Stomach (tissue), 9 donors: ENCODE results near the gene BSN. TPM values are rescaled to one million over a fixed set of nuclear protein-coding genes. Genes with fewer than 3 reads are reported as not detected.
A peak's percentile ranks its signal among the peaks of the same experiment; 100 is the strongest.

ENCODE experiments used
- DNase-seq, 2 donors: peaks; one replicate each; pipeline versions ENCODE4 v3.0.0 to v3.0.0-alpha.2; 2013 to 2019
- H3K27ac ChIP-seq, 5 donors: fragments of 200-600 bp in 4 of 5; sonication (generic) in 4 of 5; one replicate each; pipeline ENCODE4 v1.5.1; 2013 to 2019; ENCODE audit warnings: mild to moderate bottlenecking in 1 of 5, moderate library complexity in 1 of 5
- H3K27me3 ChIP-seq, 3 donors: fragments of 200-600 bp; sonication (generic); one replicate each; pipeline ENCODE4 v1.5.1; 2017 to 2019; ENCODE audit warnings: mixed run types in 1 of 3
- H3K36me3 ChIP-seq, 4 donors: fragments of 200-600 bp; sonication (generic); 1 replicate in 3 of 4; 2 replicates in 1 of 4; pipeline ENCODE4 v1.5.1; 2016 to 2019
- H3K4me1 ChIP-seq, 4 donors: fragments of 200-600 bp; sonication (generic); one replicate each; pipeline ENCODE4 v1.5.1; 2016 to 2019
- H3K4me3 ChIP-seq, 4 donors: fragments of 200-600 bp; sonication (generic) in 3 of 4; one replicate each; pipeline ENCODE4 v1.5.1; 2016 to 2019; ENCODE audit warnings: mild to moderate bottlenecking in 1 of 4
- H3K9me3 ChIP-seq, 4 donors: fragments of 200-600 bp; sonication (generic); one replicate each; pipeline ENCODE4 v1.5.1; 2016 to 2019
- CTCF ChIP-seq, 7 experiments: fragments of 450-650 bp in 4 of 7; fragments of 200-600 bp in 3 of 7; sonication (generic) in 3 of 7; IDR thresholded peaks; one replicate each; pipeline ENCODE4 v1.5.1; 2016 to 2019; ENCODE audit warnings: antibody characterized with exemption in 7 of 7, control low read depth in 2 of 7, mild to moderate bottlenecking in 1 of 7
- EP300 ChIP-seq: sonication (generic); formaldehyde crosslinking; IDR thresholded peaks from one replicate; pipeline ENCODE4 v1.6.1; 2017; ENCODE audit warnings: antibody characterized with exemption
- POLR2A ChIP-seq, 4 donors: fragments of 450-650 bp; IDR thresholded peaks; one replicate each; pipeline ENCODE4 v1.6.1; 2016; ENCODE audit warnings: antibody characterized with exemption in 4 of 4, control low read depth in 2 of 4, mild to moderate bottlenecking in 1 of 4, moderate library complexity in 1 of 4
- POLR2AphosphoS5 ChIP-seq, 3 donors: sonication (generic); formaldehyde crosslinking; IDR thresholded peaks; one replicate each; pipeline ENCODE4 v1.6.1; 2016; ENCODE audit warnings: antibody characterized with exemption in 3 of 3
- WGBS, 5 donors: extraction: QIAGEN DNeasy Blood & Tissue Kit in 3 of 5; methylation state at CpG; one replicate each; pipeline versions ENCODE4 v1.1.5 to v1.1.7; 2013 to 2018; 5-methylcytosine and 5-hydroxymethylcytosine counted together
- intact Hi-C: fragments of 100-400 bp; cut with DNase I; formaldehyde crosslinking; loops from one replicate; pipeline ENCODE4 v1.15.1; 2023; ENCODE audit warnings: low total_unique reads
- polyA plus RNA-seq, 3 donors: library from polyadenylated mRNA; stranded (reverse); fragments of 200-250 nt; gene quantifications; one replicate each; pipeline ENCODE4 v1.2.3, GENCODE V29; 2013
- total RNA-seq, 5 donors: library from RNA; depleted of rRNA; stranded (reverse); fragments of >200 nt; gene quantifications; one replicate each; pipeline versions ENCODE4 v1.1.0 to v1.2.3, GENCODE V29; 2014 to 2016
- donor health status: healthy with polysubstance abuse.
- donor health status: Bipolar disorder and iron deficiency.
- donor health status: healthy.

Gene BSN
- total and polyA plus RNA-seq, 8 donors = 0.03 to 4.5 (median 0.77) TPM; not detected in 2

- intact Hi-C loops = no loop called here
- peaks cover 12 to 50% (median 21%) of the 10 kb centered on the region in 4 donors for H3K4me1 ChIP-seq
- H3K36me3 ChIP-seq = peaks cover 18 to 37% (median 35%) of the 10 kb centered on the region in 4 donors
- H3K9me3 ChIP-seq = no peaks in the 10 kb centered on the region
- DNase-seq = no peak
- no peaks in the 10 kb centered on the region for H3K27me3 ChIP-seq
- TF ChIP-seq EP300 = no peak
- TF ChIP-seq POLR2A (IDR thresholded peaks at IDR 0.05) = no peak
- no peak for TF ChIP-seq CTCF (IDR thresholded peaks at IDR 0.05)
- no peak for TF ChIP-seq POLR2AphosphoS5 (IDR thresholded peaks at IDR 0.05)
- no peak overlapping the region for H3K27ac ChIP-seq
- 25 to 43% (median 32%) methylated on average over 2 of the region's 2 CpGs for WGBS, 5 donors
- H3K4me3 ChIP-seq = no peak overlapping the region
Measured at GRCh38 chr3:49509028-49509561, 45.2 kb upstream of the BSN start.

GRCh38 chr3:49511639-49512038 is 42.6 kb upstream of the BSN start:
- Histone ChIP-seq H3K4me3 (no peak overlapping the region), H3K4me1 (peaks cover 13 to 53% (median 23%) of the 10 kb centered on the region in 4 donors), H3K27ac (no peak overlapping the region), H3K9me3 (no peaks in the 10 kb centered on the region), H3K36me3 (peaks cover 23 to 61% (median 57%) of the 10 kb centered on the region in 4 donors), H3K27me3 (no peaks in the 10 kb centered on the region)
- TF ChIP-seq CTCF (IDR thresholded peaks at IDR 0.05) (no peak), POLR2AphosphoS5 (IDR thresholded peaks at IDR 0.05) (no peak)
- WGBS, 5 donors = 68 to 90% (median 75%) methylated on average over 2 of the region's 2 CpGs
- intact Hi-C loops = no loop called here
- DNase-seq = no peak

- peak in 1 of 2 donors; percentile 46 for DNase-seq
- peak overlapping the region; percentile 7 to 66 (median 49) for H3K27ac ChIP-seq
- peaks cover 30 to 73% (median 68%) of the 10 kb centered on the region in 4 donors for H3K36me3 ChIP-seq
- H3K27me3 ChIP-seq = no peaks in the 10 kb centered on the region
- TF ChIP-seq CTCF (IDR thresholded peaks at IDR 0.05) (no peak), POLR2A (IDR thresholded peaks at IDR 0.05) (no peak), POLR2AphosphoS5 (IDR thresholded peaks at IDR 0.05) (no peak), EP300 (no peak)
- H3K9me3 ChIP-seq = no peaks in the 10 kb centered on the region
- H3K4me3 ChIP-seq = no peak overlapping the region
- 30 to 94% (median 67%) methylated on average over 1 of the region's 1 CpG for WGBS, 5 donors
- peaks cover 13 to 49% (median 24%) of the 10 kb centered on the region in 4 donors for H3K4me1 ChIP-seq
- intact Hi-C loops = no loop called here
Measured at GRCh38 chr3:49512781-49513355, 41.4 kb upstream of the BSN start.

- no peaks in the 10 kb centered on the region for H3K9me3 ChIP-seq
- WGBS, 5 donors = 31 to 54% (median 50%) methylated on average over 4 of the region's 4 CpGs
- H3K27me3 ChIP-seq = no peaks in the 10 kb centered on the region
- no peak overlapping the region for H3K4me3 ChIP-seq
- TF ChIP-seq CTCF (IDR thresholded peaks at IDR 0.05) (no peak), POLR2A (IDR thresholded peaks at IDR 0.05) (no peak), EP300 (no peak), POLR2AphosphoS5 (IDR thresholded peaks at IDR 0.05) (no peak)
- DNase-seq = no peak
- peaks cover 13 to 52% (median 24%) of the 10 kb centered on the region in 4 donors for H3K4me1 ChIP-seq
- peak overlapping the region in 4 of 5 donors; percentile 42 to 66 (median 57) for H3K27ac ChIP-seq
- peaks cover 30 to 81% (median 75%) of the 10 kb centered on the region in 4 donors for H3K36me3 ChIP-seq
- intact Hi-C loops = no loop called here
Measured at GRCh38 chr3:49513494-49514124, 40.7 kb upstream of the BSN start.
